SK-N-SH treated with all-trans-retinoic acid at 6 μM for 48 hours (cell line): ENCODE data around the gene GNL1.
"Not testable (repeated sequence)": the region's sequence is repeated elsewhere in the genome, so short reads cannot be mapped to it uniquely, and the experiment has no call there.

ENCODE experiments used
- ATAC-seq: fragments of 200-7000 bp; cut with Tn5 transposase; 3 replicates; pipeline ENCODE4 v1.9.1; 2020; ENCODE audit warnings: mild to moderate bottlenecking, moderate library complexity
- ARNTL ChIP-seq: fragments of 450-650 bp; formaldehyde crosslinking; IDR thresholded peaks from 2 replicates; pipeline ENCODE4 v1.5.0; 2020; ENCODE audit warnings: low read depth, mild to moderate bottlenecking, moderate library complexity, borderline replicate concordance
- BACH2 ChIP-seq: fragments of 250-450 bp; sonication (Bioruptor Pico); IDR thresholded peaks from 2 replicates; pipeline ENCODE4 v1.9.0; 2021; ENCODE audit warnings: mild to moderate bottlenecking, borderline replicate concordance
- CREB5 ChIP-seq: fragments of 250-450 bp; sonication (Bioruptor Pico); IDR thresholded peaks from 2 replicates; pipeline ENCODE4 v1.5.1; 2020; ENCODE audit warnings: low read depth, mild to moderate bottlenecking, moderate library complexity
- CSDC2 ChIP-seq: fragments of 250-450 bp; sonication (Bioruptor Pico); IDR thresholded peaks from 2 replicates; pipeline ENCODE4 v1.5.0; 2020; ENCODE audit warnings: mild to moderate bottlenecking, moderate library complexity
- CSRNP3 ChIP-seq: fragments of 250-450 bp; sonication (Bioruptor Pico); IDR thresholded peaks from 2 replicates; pipeline ENCODE4 v1.5.1; 2021; ENCODE audit warnings: mild to moderate bottlenecking, moderate library complexity
- ESRRG ChIP-seq: fragments of 250-450 bp; sonication (Bioruptor Pico); IDR thresholded peaks from 2 replicates; pipeline ENCODE4 v1.6.1; 2021; ENCODE audit warnings: mild to moderate bottlenecking
- GLIS3 ChIP-seq: fragments of 250-450 bp; sonication (Bioruptor Pico); IDR thresholded peaks from 2 replicates; pipeline ENCODE4 v1.5.0; 2020; ENCODE audit warnings: mild to moderate bottlenecking, moderate library complexity
- ISL1 ChIP-seq: fragments of 250-450 bp; sonication (Bioruptor Pico); IDR thresholded peaks from 2 replicates; pipeline ENCODE4 v2.1.2; 2022; ENCODE audit warnings: mild to moderate bottlenecking, moderate library complexity
- OSR1 ChIP-seq: fragments of 250-450 bp; sonication (Bioruptor Pico); IDR thresholded peaks from 2 replicates; pipeline ENCODE4 v1.8.0; 2022; ENCODE audit warnings: moderate library complexity, mild to moderate bottlenecking, inconsistent platforms
- PATZ1 ChIP-seq: fragments of 250-450 bp; sonication (Bioruptor Pico); IDR thresholded peaks from 2 replicates; pipeline ENCODE4 v1.8.0; 2020; ENCODE audit warnings: mild to moderate bottlenecking, moderate library complexity, borderline replicate concordance
- POU6F1 ChIP-seq: fragments of 250-450 bp; sonication (Bioruptor Pico); IDR thresholded peaks from 2 replicates; pipeline ENCODE4 v1.8.0; 2021; ENCODE audit warnings: low read depth, mild to moderate bottlenecking, moderate library complexity, borderline replicate concordance
- PPARA ChIP-seq: fragments of 250-450 bp; sonication (Bioruptor Pico); IDR thresholded peaks from 2 replicates; pipeline ENCODE4 v1.5.0; 2020; ENCODE audit warnings: mild to moderate bottlenecking, borderline replicate concordance
- RARB ChIP-seq: fragments of 250-450 bp; sonication (Bioruptor Pico); IDR thresholded peaks from 2 replicates; pipeline ENCODE4 v1.8.0; 2021; ENCODE audit warnings: mild to moderate bottlenecking, moderate library complexity
- SNAI2 ChIP-seq: fragments of 250-450 bp; sonication (Bioruptor Pico); IDR thresholded peaks from 2 replicates; pipeline ENCODE4 v1.5.0; 2020; ENCODE audit warnings: mild to moderate bottlenecking, moderate library complexity
- TCF4 ChIP-seq: fragments of 250-450 bp; sonication (Bioruptor Pico); IDR thresholded peaks from 2 replicates; pipeline ENCODE4 v1.8.0; 2021; ENCODE audit warnings: mild to moderate bottlenecking, moderate library complexity, borderline replicate concordance
- TOX ChIP-seq: fragments of 250-450 bp; sonication (Bioruptor Pico); IDR thresholded peaks from 2 replicates; pipeline ENCODE4 v1.8.0; 2021; ENCODE audit warnings: mild to moderate bottlenecking, moderate library complexity, borderline replicate concordance
- ZC3H10 ChIP-seq: fragments of 250-450 bp; sonication (Bioruptor Pico); IDR thresholded peaks from 2 replicates; pipeline ENCODE4 v1.5.1; 2021; ENCODE audit warnings: mild to moderate bottlenecking, moderate library complexity
- ZFP3 ChIP-seq: fragments of 250-450 bp; sonication (Bioruptor Pico); IDR thresholded peaks from 2 replicates; pipeline ENCODE4 v1.5.0; 2020; ENCODE audit warnings: mild to moderate bottlenecking, moderate library complexity
- ZFP30 ChIP-seq: fragments of 450-650 bp; formaldehyde crosslinking; IDR thresholded peaks from 2 replicates; pipeline ENCODE4 v1.5.0; 2022; ENCODE audit warnings: mild to moderate bottlenecking, moderate library complexity
- ZNF565 ChIP-seq: fragments of 450-650 bp; formaldehyde crosslinking; conservative IDR thresholded peaks from 2 replicates; pipeline ENCODE4 v1.5.0; 2020; ENCODE audit warnings: low read depth, mild to moderate bottlenecking, moderate library complexity
- ZNF70 ChIP-seq: fragments of 450-650 bp; formaldehyde crosslinking; IDR thresholded peaks from 2 replicates; pipeline ENCODE4 v1.5.0; 2020; ENCODE audit warnings: mild to moderate bottlenecking, moderate library complexity
- ZNF8 ChIP-seq: fragments of 450-650 bp; formaldehyde crosslinking; IDR thresholded peaks from 2 replicates; pipeline ENCODE4 v1.5.0; 2020; ENCODE audit warnings: mild to moderate bottlenecking, moderate library complexity
- TF ChIP-seq, protein P1 (sequence below): fragments of 250-450 bp; sonication (Bioruptor Pico); IDR thresholded peaks from 2 replicates; pipeline ENCODE4 v1.5.0; 2020; ENCODE audit warnings: mild to moderate bottlenecking, moderate library complexity

GNL1 gene

DNA sequence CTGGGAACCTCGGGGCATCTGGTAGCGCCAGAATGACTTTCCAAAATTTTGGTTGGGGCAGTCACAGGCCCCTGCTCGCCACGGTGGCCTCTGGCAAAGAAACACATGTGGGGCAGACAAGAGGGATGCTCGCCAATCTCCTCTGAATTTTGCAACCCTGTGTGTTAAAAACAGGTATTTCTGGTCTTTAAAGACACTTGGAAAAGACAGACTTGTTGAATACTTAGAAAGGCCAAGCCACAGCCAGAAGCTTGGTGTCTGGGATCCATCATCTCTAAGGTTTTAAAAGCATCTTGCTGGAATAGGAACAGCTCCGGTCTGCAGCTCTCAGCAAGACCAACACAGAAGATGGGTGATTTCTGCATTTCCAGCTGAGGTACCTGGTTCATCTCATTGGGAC lies 35.8 kb downstream of the GNL1 start (continued):
- no peak for TF ChIP-seq PATZ1
- TF ChIP-seq GLIS3 (CRISPR knock-in tag) = no peak
- TF ChIP-seq ESRRG = no peak
- no peak for TF ChIP-seq ZFP3
- TF ChIP-seq BACH2 = no peak
- TF ChIP-seq TCF4 (CRISPR knock-in tag) = no peak
- TF ChIP-seq ARNTL (CRISPR knock-in tag) = no peak
- no peak for TF ChIP-seq ZNF8
- TF ChIP-seq, protein P1, sequence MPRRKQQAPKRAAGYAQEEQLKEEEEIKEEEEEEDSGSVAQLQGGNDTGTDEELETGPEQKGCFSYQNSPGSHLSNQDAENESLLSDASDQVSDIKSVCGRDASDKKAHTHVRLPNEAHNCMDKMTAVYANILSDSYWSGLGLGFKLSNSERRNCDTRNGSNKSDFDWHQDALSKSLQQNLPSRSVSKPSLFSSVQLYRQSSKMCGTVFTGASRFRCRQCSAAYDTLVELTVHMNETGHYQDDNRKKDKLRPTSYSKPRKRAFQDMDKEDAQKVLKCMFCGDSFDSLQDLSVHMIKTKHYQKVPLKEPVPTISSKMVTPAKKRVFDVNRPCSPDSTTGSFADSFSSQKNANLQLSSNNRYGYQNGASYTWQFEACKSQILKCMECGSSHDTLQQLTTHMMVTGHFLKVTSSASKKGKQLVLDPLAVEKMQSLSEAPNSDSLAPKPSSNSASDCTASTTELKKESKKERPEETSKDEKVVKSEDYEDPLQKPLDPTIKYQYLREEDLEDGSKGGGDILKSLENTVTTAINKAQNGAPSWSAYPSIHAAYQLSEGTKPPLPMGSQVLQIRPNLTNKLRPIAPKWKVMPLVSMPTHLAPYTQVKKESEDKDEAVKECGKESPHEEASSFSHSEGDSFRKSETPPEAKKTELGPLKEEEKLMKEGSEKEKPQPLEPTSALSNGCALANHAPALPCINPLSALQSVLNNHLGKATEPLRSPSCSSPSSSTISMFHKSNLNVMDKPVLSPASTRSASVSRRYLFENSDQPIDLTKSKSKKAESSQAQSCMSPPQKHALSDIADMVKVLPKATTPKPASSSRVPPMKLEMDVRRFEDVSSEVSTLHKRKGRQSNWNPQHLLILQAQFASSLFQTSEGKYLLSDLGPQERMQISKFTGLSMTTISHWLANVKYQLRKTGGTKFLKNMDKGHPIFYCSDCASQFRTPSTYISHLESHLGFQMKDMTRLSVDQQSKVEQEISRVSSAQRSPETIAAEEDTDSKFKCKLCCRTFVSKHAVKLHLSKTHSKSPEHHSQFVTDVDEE (CRISPR knock-in tag) = no peak
- no peak for TF ChIP-seq ZFP30 (CRISPR knock-in tag)
- TF ChIP-seq, all 23 proteins: peak for 0

DNA sequence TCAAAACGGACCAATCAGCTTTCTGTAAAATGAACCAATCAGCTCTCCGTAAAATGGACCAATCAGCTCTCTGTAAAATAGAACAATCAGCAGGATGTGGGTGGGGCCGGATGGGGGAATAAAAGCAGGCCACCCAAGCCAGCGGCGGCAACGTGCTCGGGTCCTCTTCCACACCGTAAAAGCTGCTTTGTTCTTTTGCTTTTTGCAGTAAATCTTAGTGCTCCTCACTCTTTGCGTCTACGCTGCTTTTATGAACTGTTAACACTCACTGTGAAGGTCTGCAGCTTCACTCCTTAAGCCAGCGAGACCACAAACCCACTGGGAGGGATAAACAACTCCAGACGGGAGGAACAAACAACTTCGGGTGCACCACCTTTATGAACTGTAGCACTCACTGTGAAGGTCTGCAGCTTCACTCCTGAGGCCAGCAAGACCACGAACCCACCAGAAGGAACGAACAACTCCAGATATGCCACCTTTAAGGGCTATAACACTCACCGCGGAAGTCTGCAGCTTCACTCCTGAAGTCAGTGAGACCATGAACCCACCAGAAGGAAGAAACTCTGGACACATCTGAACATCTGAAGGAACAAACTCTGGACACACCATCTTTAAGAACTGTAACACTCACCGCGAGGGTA lies 37.7 kb downstream of the GNL1 start:
- not testable (repeated sequence) for ATAC-seq

GRCh38 chr6:30517767-30518504 lies 38.4 kb downstream of the GNL1 start:
- ATAC-seq = not testable (repeated sequence)

GRCh38 chr6:30516754-30517076 lies 39.6 kb downstream of the GNL1 start:
- not testable (repeated sequence) for ATAC-seq

- peak; percentile 95 for ATAC-seq
- no peak for TF ChIP-seq BACH2
- TF ChIP-seq RARB (CRISPR knock-in tag) = 0 out of 2 replicates have a peak, but pooled peaks have one; percentile 22
- TF ChIP-seq SNAI2 (CRISPR knock-in tag) = no peak
- 0 out of 2 replicates have a peak, but pooled peaks have one; percentile 13 for TF ChIP-seq ZFP3
- TF ChIP-seq ESRRG = no peak
These were observed 40.1 kb downstream of the GNL1 start for GRCh38 chr6:30515944-30516753.

- ATAC-seq = no peak
- no peak for TF ChIP-seq ZFP30 (CRISPR knock-in tag)
- TF ChIP-seq CSRNP3 (CRISPR knock-in tag) = no peak
- TF ChIP-seq SNAI2 (CRISPR knock-in tag) = no peak
- no peak for TF ChIP-seq CSDC2 (CRISPR knock-in tag)
- no peak for TF ChIP-seq ZFP3
- TF ChIP-seq ZC3H10 (CRISPR knock-in tag) = no peak
- no peak for TF ChIP-seq ZNF565
- no peak for TF ChIP-seq RARB (CRISPR knock-in tag)
- no peak for TF ChIP-seq ISL1 (CRISPR knock-in tag)
- TF ChIP-seq TOX (CRISPR knock-in tag) = no peak
- no peak for TF ChIP-seq ZNF70 (CRISPR knock-in tag)
- no peak for TF ChIP-seq CREB5 (CRISPR knock-in tag)
- no peak for TF ChIP-seq GLIS3 (CRISPR knock-in tag)
- TF ChIP-seq PPARA (CRISPR knock-in tag) = no peak
- TF ChIP-seq POU6F1 = no peak
- no peak for TF ChIP-seq OSR1 (CRISPR knock-in tag)
- TF ChIP-seq TCF4 (CRISPR knock-in tag) = no peak
These were observed 41.2 kb downstream of the GNL1 start for GRCh38 chr6:30515106-30515505.
